Duodenal mucosa (tissue), 2 donors: ENCODE results near the gene BET1L.

Source experiments
- H3K27ac ChIP-seq: one replicate; pipeline ENCODE4 v1.7.0; 2013; ENCODE audit warnings: low read depth, low read length
- H3K27me3 ChIP-seq, 2 donors: one replicate each; pipeline ENCODE4 v1.7.0; 2013; ENCODE audit warnings: low read length in 2 of 2, control low read depth in 1 of 2; ENCODE audit not compliant: insufficient read depth in 2 of 2, control insufficient read depth in 1 of 2
- H3K36me3 ChIP-seq, 2 donors: one replicate each; pipeline ENCODE4 v1.7.0; 2013; ENCODE audit warnings: low read length in 2 of 2, control low read depth in 1 of 2; ENCODE audit not compliant: insufficient read depth in 2 of 2, control insufficient read depth in 1 of 2
- H3K4me1 ChIP-seq, 2 donors: one replicate each; pipeline ENCODE4 v1.7.0; 2013; ENCODE audit warnings: low read length in 2 of 2, control low read depth in 1 of 2; ENCODE audit not compliant: insufficient read depth in 2 of 2, control insufficient read depth in 1 of 2
- H3K4me3 ChIP-seq, 2 donors: one replicate each; pipeline ENCODE4 v1.7.0; 2013; ENCODE audit warnings: low read length in 2 of 2, low read depth in 1 of 2
- H3K9ac ChIP-seq, 2 donors: one replicate each; pipeline ENCODE4 v1.7.0; 2013; ENCODE audit warnings: low read length in 2 of 2, low read depth in 1 of 2
- H3K9me3 ChIP-seq, 2 donors: one replicate each; pipeline ENCODE4 v1.7.0; 2013; ENCODE audit warnings: low read length in 2 of 2, control low read depth in 1 of 2; ENCODE audit not compliant: control insufficient read depth in 1 of 2

Gene BET1L

DNA sequence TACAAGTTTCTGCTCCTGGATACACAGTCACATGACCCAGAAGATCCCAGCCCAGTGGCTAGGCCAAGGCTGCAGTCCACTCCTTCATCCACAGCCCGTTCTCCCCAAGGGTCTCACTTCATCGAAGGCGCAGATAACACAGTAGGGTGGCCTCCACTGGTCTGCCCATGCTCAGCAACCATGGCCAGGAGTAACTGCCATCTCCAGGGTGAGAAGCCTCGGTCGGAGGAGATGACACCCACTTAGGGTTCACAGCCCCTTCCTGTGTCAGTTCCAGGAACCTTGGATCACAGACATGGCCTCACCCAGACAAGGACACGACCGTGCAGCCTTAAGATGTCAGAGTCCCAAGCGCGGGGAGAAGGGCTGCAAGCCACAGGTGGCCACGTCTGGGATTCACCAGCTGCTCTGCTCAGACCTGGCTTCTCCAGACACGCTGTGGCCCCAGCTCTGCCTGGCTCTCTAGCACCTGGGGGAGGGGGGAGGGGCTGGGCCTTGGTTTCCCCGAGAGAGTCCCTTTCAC lies 2.6 kb downstream of the BET1L start:
- H3K4me3 ChIP-seq: no peak overlapping the region
- peaks cover 14 to 43% of the 10 kb centered on the region in 2 donors for H3K36me3 ChIP-seq
- H3K27ac ChIP-seq: no peak overlapping the region
- no peak overlapping the region for H3K9ac ChIP-seq
- no peaks in the 10 kb centered on the region for H3K9me3 ChIP-seq
- peaks cover 30 to 49% of the 10 kb centered on the region in 2 donors for H3K4me1 ChIP-seq
- no peaks in the 10 kb centered on the region for H3K27me3 ChIP-seq

DNA sequence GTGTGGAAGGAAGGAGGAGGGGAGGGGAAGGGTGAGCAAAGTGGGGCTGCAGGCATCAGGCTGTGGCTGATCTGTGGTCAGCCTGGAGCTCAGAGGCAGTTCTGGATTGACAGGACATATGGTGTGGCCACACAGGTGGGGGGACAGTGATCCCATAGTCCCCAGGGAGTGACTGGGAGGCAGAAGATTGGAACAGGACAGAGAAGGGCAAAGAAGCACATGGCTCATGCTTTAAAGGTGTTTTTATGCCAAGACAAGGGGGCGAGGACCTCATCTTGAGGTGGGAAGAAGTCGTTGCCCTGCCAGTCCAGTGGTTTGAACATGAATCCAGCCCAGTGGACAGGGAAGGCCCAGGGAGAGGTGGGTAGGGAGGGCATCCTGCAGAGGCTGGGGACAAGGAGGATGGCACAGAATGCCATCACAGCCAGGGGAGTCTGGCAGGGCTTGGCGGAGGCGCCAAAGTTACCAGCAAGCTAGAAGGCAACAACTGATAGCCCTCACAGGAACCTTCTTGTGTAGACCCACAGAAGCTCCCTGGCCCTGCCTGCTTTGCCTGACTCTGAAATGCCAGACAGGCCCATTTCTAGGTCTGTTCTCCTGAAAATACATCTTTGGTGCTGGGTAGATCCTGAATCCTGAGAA lies 3.1 kb downstream of the BET1L start:
- H3K4me1 ChIP-seq: peaks cover 24 to 43% of the 10 kb centered on the region in 2 donors
- no peak overlapping the region for H3K9ac ChIP-seq
- no peaks in the 10 kb centered on the region for H3K9me3 ChIP-seq
- no peak overlapping the region for H3K27ac ChIP-seq
- H3K36me3 ChIP-seq: peaks cover 13 to 43% of the 10 kb centered on the region in 2 donors
- H3K4me3 ChIP-seq: no peak overlapping the region
- H3K27me3 ChIP-seq: no peaks in the 10 kb centered on the region

DNA sequence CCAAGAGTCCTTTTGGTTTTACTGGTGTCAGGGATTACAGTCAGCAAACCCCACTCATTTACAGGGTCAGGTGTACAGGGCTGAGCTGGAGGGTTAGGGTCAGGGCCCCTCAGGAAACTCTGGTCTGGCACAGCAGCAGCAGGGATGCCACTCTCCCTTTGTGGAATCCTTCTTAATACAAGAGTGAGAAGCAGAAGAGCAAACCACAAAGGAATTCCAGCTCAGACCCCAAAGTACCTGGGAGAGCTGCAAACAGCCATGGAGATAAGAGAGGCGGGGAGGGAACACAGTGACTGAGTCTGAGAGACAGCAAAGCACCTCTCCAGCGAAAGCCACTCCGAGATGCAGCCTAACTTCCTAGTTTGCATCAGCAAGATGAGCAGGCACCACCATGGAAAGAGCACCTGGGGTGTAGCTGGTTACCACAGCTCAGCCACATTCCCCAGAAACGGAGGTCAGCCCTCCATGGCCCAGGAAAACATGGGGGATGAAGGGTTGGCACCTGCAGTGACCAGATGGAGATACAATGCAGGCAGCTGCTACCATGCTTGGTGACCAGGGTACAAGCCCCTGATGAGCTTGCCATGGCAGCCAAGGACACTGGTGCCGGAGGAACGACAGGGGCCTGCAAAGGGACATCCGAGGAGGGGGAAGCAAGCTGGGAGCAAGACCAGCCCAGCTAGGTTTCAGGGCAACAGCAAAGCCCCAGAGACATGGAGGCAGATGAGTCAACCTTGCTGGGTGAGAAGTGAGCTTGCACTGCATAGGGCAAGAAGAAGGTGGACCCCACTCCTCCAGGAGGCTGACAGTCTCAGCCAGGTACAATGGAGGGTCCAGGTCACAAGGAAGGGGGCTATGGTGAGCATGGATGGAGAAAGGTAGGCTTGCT lies 3.9 kb downstream of the BET1L start:
- H3K27ac ChIP-seq: no peak overlapping the region
- H3K4me1 ChIP-seq: peaks cover 24 to 42% of the 10 kb centered on the region in 2 donors
- no peaks in the 10 kb centered on the region for H3K27me3 ChIP-seq
- H3K9ac ChIP-seq: no peak overlapping the region
- H3K4me3 ChIP-seq: no peak overlapping the region
- H3K9me3 ChIP-seq: no peaks in the 10 kb centered on the region
- H3K36me3 ChIP-seq: peaks cover 13 to 43% of the 10 kb centered on the region in 2 donors

DNA sequence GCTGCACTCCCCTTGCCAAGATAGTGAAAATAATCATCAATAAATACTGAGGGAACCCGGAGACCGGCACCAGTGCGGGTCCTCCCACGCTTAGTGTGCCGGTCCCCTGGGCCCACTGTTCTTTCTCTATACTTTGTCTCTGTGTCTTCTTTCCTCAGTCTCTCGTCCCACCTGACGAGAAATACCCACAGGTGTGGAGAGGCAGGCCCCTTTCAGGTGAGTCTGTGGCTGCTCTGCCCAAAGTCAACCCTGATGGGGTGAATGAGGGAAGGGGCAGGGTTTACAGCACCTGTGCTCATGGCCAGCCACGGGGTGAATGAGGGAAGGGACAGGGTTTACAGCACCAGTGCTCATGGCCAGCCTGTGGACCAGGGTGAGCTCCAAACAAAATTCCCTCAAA lies 4.7 kb downstream of the BET1L start:
- Histone ChIP-seq H3K4me3 (no peak overlapping the region), H3K27ac (no peak overlapping the region), H3K4me1 (peaks cover 24 to 42% of the 10 kb centered on the region in 2 donors), H3K36me3 (peaks cover 13 to 43% of the 10 kb centered on the region in 2 donors), H3K9me3 (no peaks in the 10 kb centered on the region), H3K9ac (no peak overlapping the region), H3K27me3 (no peaks in the 10 kb centered on the region)

DNA sequence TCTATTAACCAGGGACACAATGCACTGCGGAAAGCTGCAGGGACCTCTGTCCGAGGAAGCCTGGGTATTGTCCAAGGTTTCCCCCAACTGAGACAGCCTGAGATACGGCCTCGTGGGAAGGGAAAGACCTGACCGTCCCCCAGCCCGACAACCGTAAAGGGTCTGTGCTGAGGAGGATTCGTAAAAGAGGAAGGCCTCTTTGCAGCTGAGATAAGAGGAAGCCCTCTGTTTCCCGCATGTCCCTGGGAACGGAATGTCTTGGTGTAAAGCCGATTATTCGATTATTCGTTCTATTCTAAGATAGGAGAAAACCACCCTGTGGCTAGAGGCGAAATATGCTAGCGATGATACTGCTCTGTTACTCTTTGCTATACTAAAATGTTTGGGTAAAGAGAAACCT lies 5.2 kb downstream of the BET1L start:
- Histone ChIP-seq H3K27me3 (no peaks in the 10 kb centered on the region), H3K4me1 (peaks cover 24 to 42% of the 10 kb centered on the region in 2 donors), H3K9ac (no peak overlapping the region), H3K27ac (no peak overlapping the region), H3K36me3 (peaks cover 13 to 43% of the 10 kb centered on the region in 2 donors), H3K4me3 (no peak overlapping the region), H3K9me3 (no peaks in the 10 kb centered on the region)

DNA sequence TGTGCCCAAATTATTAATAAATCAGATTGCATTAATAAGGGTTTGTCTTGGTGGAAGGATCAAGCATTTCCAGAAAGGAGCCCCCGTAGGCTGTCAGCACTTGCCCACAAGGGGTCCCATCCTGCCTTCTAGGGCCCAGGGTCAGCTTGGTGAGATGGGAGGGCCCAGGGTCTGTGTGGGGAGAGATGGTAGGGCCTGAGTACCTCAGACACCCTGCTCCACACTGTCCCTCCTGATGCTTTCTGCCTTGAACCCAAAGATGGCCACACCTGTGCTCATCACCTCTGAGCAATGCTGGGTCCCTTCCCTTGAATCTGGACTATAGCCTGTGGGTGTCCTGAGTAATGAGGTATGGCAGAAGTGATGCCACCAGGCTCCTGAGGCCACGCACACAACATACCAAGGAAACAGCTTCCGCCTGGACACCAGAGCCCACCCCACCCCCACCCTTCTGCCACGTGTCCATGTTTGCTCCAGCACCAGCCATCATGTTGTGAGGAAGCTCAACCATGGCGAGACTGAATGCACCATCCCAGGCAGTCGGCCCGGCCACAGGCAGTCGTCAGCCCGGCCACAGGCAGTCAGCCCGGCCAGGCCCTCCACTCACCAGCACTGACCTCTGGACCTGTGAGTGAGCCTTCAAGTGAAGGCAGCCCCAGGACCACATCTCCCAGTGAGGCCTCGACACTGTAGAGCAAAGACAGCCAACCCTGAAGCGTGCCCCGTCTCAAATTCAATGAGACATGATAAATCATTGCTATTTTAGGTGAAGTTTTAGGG lies 6.8 kb downstream of the BET1L start:
- no peak overlapping the region for H3K4me3 ChIP-seq
- H3K27me3 ChIP-seq: no peaks in the 10 kb centered on the region
- peaks cover 9 to 39% of the 10 kb centered on the region in 2 donors for H3K36me3 ChIP-seq
- H3K27ac ChIP-seq: no peak overlapping the region
- no peaks in the 10 kb centered on the region for H3K9me3 ChIP-seq
- peaks cover 14 to 28% of the 10 kb centered on the region in 2 donors for H3K4me1 ChIP-seq
- H3K9ac ChIP-seq: no peak overlapping the region

DNA sequence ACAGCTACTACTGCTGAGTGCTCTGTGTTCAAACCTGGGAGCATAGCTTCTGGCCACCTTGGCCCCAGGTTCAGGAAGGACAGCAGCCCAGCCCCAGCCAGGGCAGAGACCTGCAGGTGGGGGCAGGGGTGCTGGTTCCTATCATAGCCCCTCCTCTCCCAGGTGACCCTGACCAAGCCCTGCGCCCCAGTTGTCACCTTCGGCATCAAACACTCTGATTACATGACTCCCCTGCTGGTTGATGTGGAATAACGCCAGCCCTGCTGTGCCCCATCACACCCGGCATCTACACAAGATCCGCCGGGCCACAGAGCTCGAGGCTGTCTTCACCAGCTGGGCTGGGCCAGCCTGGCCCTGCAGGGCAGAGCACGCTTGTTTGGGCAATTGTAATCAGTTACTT lies 7.4 kb downstream of the BET1L start:
- peaks cover 4 to 33% of the 10 kb centered on the region in 2 donors for H3K36me3 ChIP-seq
- no peak overlapping the region for H3K9ac ChIP-seq
- no peak overlapping the region for H3K27ac ChIP-seq
- H3K27me3 ChIP-seq: no peaks in the 10 kb centered on the region
- H3K4me1 ChIP-seq: peaks cover 10 to 23% of the 10 kb centered on the region in 2 donors
- H3K9me3 ChIP-seq: no peaks in the 10 kb centered on the region
- H3K4me3 ChIP-seq: no peak overlapping the region

DNA sequence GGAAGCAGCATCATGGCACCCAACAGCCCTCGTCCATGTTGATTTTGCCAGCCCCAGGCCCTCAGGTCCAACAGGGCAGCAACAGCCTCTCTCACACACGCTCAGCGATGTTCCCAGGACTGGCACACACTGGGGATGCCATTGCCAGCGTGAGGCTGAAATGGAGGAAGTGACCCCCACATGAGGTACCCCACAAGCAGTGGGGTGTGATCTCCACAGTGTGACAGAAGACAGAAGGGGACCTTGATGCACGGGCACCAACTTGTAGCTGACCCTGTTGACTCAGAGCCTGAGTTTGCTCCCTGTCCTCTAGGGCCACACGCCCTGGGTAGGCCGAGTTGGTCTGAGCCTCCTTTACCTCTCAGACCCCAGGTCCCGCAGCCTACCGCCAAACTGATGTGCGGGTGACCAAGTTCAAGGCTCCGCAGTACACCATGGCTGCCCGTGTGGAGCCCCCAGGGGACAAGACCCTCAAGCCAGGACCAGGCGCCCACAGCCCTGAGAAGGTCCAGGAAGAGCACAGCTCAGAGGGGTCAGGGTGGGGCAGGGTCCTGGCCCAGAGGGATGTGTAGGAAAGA lies 8.1 kb downstream of the BET1L start:
- H3K36me3 ChIP-seq: peaks cover 0 to 26% of the 10 kb centered on the region in 2 donors
- no peak overlapping the region for H3K4me3 ChIP-seq
- no peak overlapping the region for H3K27ac ChIP-seq
- H3K9me3 ChIP-seq: no peaks in the 10 kb centered on the region
- H3K9ac ChIP-seq: no peak overlapping the region
- H3K4me1 ChIP-seq: peaks cover 5 to 20% of the 10 kb centered on the region in 2 donors
- no peaks in the 10 kb centered on the region for H3K27me3 ChIP-seq

DNA sequence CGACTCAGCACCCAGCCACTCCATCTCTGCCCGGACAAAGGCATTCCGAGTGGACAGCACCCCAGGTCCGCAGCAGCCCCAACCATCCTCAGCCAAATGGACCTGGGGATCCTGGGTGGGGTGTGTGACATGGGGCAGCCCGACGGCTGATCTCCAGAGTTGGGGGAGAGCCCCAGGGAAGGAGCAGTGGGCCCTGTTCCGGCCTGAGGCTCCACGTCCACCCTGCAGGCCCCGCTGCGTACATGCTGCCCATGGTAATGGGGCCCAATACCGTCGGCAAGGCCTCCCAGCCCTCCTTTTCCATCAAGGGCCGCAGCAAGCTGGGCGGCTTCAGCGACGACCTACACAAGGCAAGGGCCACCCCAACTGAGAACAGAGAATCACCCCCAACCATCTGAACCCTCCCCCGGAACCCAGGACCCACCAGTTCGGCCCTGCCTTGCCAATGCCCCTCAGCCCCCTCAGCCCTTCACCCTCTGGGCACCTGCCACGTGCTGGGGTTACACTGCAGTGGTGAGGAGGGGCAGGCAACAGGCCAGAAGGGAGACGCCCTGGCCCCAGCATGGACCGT lies 8.9 kb downstream of the BET1L start:
- Histone ChIP-seq H3K27me3 (no peaks in the 10 kb centered on the region), H3K27ac (no peak overlapping the region), H3K36me3 (peaks cover 0 to 18% of the 10 kb centered on the region in 2 donors), H3K9ac (no peak overlapping the region), H3K4me3 (no peak overlapping the region), H3K4me1 (peaks cover under 1 to 19% of the 10 kb centered on the region in 2 donors), H3K9me3 (no peaks in the 10 kb centered on the region)
